ENCODE data around the gene VPS26A. TPM values are rescaled to one million over a fixed set of nuclear protein-coding genes. Genes with fewer than 3 reads are reported as not detected.

The VPS26A gene
- total and polyA plus RNA-seq, 2 donors (not counting 3 experiments of a cell fraction or from before 2014, with no cell fraction given) = 11.7 to 60.3 TPM

DNA sequence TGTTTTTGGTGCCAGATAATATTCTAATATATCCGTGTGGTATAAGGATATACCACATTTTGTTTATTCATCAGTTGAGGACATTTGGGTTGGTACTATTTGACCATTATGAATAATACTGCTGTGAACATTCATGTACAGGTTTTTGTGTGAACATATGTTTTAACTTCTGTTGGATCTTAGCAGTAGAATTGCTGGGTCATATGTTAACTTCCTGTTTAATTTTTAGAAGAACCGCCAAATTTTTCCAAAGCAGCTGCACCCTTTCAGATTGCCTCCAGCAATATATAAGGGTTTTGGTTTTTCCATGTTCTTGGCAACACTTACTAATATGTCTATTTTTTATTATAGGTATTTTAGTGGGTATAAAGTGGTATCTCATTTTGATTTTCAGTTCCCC is 22.8 kb downstream of the VPS26A start:
- Histone ChIP-seq H3K4me2 (ENCODE audit: insufficient read depth, low read length) (no peak overlapping the region), H3K4me3 (replicated peaks in 1 of 3; ENCODE audit: insufficient read depth in 1 of 3, low read depth in 1 of 3, low read length in 3 of 3) (no peak overlapping the region), H3K4me1 (ENCODE audit: control insufficient read depth, extremely low read depth, insufficient read depth, low read length) (no peaks in the 10 kb centered on the region), H3K27me3 (ENCODE audit: control insufficient read depth in 2 of 2, insufficient read depth in 2 of 2, low read length in 2 of 2) (no peaks in the 10 kb centered on the region), H4K20me1 (replicated peaks; ENCODE audit: control insufficient read depth, extremely low read depth, insufficient read depth, low read length) (no peaks in the 10 kb centered on the region), H3K36me3 (ENCODE audit: control insufficient read depth in 2 of 2, extremely low read depth in 1 of 2, insufficient read depth in 2 of 2, low read length in 2 of 2) (no peaks in the 10 kb centered on the region), H3K9me3 (replicated peaks; ENCODE audit: control insufficient read depth, insufficient read depth, low read length) (no peaks in the 10 kb centered on the region), H3K79me2 (ENCODE audit: control insufficient read depth, insufficient read depth, low read length) (peaks cover 64% of the 10 kb centered on the region), H3K27ac (ENCODE audit: insufficient read depth, low read depth, low read length) (no peak overlapping the region), H2AFZ (ENCODE audit: low read depth, low read length) (no peak overlapping the region), H3K9me1 (replicated peaks; ENCODE audit: control insufficient read depth, extremely low read depth, insufficient read depth, low read length) (peaks cover 2% of the 10 kb centered on the region), H3K9ac (replicated peaks; ENCODE audit: extremely low read depth, insufficient read depth, low read length) (no peak overlapping the region)
- intact Hi-C loops (cut with micrococcal nuclease) (no loop called here), dilution Hi-C loops (cut with MboI; ENCODE audit: extremely low pct_ligation_motif_present, low sequenced_read_pairs) (no loop called here)
- BruUV-seq (replicated peaks) = no TSS peak
- DNase-seq (ENCODE audit: low read depth, low spot score) (no peak), FAIRE-seq (no peak)
- POLR2A ChIA-PET = no interaction called here
- CTCF ChIA-PET = no interaction called here
- TF ChIP-seq EZH2 (IDR thresholded peaks at IDR 0.05; ENCODE audit: borderline replicate concordance, low read depth, low read length, severe bottlenecking) (no peak), MYC (IDR thresholded peaks at IDR 0.05; ENCODE audit: low read depth, low read length) (no peak), POLR2A (IDR thresholded peaks at IDR 0.05; ENCODE audit: low read depth, low read length) (no peak), JUN (IDR thresholded peaks at IDR 0.05; ENCODE audit: borderline replicate concordance, insufficient read depth, insufficient read length, low read depth) (no peak), FOS (IDR thresholded peaks at IDR 0.05; ENCODE audit: borderline replicate concordance, insufficient read depth, low read length) (no peak), GATA2 (IDR thresholded peaks at IDR 0.05; ENCODE audit: insufficient read depth, insufficient read length, low read depth, low read length) (no peak), POLR2AphosphoS5 (IDR thresholded peaks at IDR 0.05; ENCODE audit: insufficient read depth, low read depth, low read length) (no peak)
- TF ChIP-seq, protein P1, sequence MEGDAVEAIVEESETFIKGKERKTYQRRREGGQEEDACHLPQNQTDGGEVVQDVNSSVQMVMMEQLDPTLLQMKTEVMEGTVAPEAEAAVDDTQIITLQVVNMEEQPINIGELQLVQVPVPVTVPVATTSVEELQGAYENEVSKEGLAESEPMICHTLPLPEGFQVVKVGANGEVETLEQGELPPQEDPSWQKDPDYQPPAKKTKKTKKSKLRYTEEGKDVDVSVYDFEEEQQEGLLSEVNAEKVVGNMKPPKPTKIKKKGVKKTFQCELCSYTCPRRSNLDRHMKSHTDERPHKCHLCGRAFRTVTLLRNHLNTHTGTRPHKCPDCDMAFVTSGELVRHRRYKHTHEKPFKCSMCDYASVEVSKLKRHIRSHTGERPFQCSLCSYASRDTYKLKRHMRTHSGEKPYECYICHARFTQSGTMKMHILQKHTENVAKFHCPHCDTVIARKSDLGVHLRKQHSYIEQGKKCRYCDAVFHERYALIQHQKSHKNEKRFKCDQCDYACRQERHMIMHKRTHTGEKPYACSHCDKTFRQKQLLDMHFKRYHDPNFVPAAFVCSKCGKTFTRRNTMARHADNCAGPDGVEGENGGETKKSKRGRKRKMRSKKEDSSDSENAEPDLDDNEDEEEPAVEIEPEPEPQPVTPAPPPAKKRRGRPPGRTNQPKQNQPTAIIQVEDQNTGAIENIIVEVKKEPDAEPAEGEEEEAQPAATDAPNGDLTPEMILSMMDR (IDR thresholded peaks at IDR 0.05; ENCODE audit: extremely low read depth in 1 of 2, insufficient read depth in 1 of 2, low read depth in 1 of 2, low read length in 2 of 2) = no peak
- TF ChIP-seq, protein P2, sequence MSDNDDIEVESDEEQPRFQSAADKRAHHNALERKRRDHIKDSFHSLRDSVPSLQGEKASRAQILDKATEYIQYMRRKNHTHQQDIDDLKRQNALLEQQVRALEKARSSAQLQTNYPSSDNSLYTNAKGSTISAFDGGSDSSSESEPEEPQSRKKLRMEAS (IDR thresholded peaks at IDR 0.05; ENCODE audit: insufficient read depth, insufficient read length) = no peak
